SU-DHL-6 (cell line): ENCODE data around the gene PTPRH.

Experiments
- CTCF ChIP-seq: fragments of 200-600 bp; sonication (generic); IDR thresholded peaks from one replicate; pipeline ENCODE4 v1.5.1; 2017; ENCODE audit warnings: antibody characterized with exemption, mild to moderate bottlenecking, low read length, moderate library complexity; ENCODE audit not compliant: insufficient read depth, poor library complexity, severe bottlenecking
- EZH2phosphoT487 ChIP-seq: fragments of 200-600 bp; sonication (generic), shearing (Covaris generic); conservative IDR thresholded peaks from 2 replicates; pipeline ENCODE4 v1.6.1; 2018; ENCODE audit warnings: mild to moderate bottlenecking, antibody characterized with exemption, low read length, moderate library complexity, mixed read lengths

GRCh38 chr19:55131421-55131820 is 77.9 kb downstream of the PTPRH start:
- TF ChIP-seq EZH2phosphoT487 (no peak), CTCF (no peak)
